DMS53 treated with DMSO at 0.1 percent for 48 hours (cell line): ENCODE data around the gene PLCB1.
A peak's percentile ranks its signal among the peaks of the same experiment; 100 is the strongest.
"Not testable (repeated sequence)": the region's sequence is repeated elsewhere in the genome, so short reads cannot be mapped to it uniquely, and the experiment has no call there.

Source experiments
- DNase-seq: peaks from one replicate; lab custom pipeline; 2025; ENCODE audit not compliant: unreplicated experiment; lab: John Stamatoyannopoulos, UW

Gene PLCB1

GRCh38 chr20:8579035-8579434 lies 447.0 kb downstream of the PLCB1 start:
- no peak for DNase-seq

DNA sequence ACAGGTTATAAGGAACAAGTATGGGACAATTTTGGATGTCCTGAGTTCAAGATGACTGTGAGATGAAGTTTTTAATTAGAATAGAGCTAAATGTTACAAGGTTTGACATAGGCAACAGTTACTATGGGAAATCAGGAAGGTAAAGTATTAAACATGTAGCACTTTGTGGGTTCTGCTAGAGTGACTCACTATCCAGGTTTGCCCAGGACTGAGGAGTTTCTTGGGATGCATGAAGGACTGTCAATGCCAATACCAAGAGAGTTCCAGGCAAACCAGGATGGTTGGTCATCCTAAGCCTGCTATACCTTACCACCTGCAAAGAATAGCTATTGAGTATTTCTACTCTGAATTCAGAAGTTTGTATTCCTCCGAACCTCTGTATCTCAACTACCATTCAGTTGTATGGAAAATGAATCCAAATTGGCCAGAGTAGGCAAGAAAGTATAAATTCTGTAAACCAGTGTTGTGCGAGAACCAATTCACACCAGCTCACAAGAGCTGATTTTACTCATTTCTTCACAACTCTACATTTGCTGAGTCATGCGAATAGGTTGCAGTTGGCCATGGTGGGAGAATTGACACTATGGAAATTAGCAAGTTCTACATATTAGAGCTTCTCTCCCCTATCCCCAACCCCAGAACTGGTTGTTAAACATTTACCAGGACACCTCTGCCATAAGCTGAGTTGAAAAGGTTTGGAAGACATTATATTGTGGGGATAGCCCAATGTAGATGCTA lies 449.5 kb downstream of the PLCB1 start:
- DNase-seq = no peak

GRCh38 chr20:8583012-8583565 lies 451.0 kb downstream of the PLCB1 start:
- no peak for DNase-seq

DNA sequence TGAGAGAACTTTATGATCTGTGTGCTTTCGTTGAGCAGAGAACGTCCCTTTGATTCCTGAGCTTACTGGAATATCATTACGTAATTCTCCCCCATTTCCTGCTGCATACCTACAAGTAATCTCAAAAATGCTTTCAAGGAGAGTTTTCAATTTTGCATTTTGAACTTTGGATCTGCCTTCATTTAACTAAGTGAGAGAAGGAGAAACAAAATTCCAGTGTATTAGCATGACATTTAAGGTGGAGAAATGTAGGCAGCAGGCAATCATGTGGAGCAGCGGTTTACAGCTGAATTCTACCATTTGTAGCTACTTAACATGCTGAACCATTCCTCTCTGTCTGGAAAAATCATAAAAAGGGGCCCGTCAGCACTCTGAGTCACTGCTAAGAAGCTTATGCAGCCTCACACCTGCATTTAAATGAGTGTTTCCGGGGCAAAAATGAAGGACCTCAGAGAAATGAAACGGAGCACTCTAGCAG lies 451.5 kb downstream of the PLCB1 start:
- DNase-seq = no peak

DNA sequence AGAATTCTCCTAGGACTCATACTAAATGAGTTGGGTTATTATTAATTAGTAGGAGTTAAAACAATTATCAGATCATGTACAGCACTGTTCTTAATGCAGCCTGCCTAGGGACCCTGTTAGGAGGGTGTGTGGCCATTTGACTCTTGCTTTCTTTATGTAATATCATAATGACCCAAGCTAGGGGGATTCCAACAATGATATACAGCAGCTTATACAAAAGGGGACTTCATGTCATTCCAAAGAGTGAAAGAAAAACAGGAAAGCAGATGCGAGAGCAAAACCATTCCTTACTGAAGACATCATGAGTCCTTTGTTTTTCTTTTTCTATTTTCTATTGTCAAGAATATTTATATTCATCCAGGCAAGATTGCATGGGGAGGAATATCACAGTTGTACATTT lies 455.2 kb downstream of the PLCB1 start:
- DNase-seq = no peak

GRCh38 chr20:8587810-8588209 lies 455.7 kb downstream of the PLCB1 start:
- no peak for DNase-seq

DNA sequence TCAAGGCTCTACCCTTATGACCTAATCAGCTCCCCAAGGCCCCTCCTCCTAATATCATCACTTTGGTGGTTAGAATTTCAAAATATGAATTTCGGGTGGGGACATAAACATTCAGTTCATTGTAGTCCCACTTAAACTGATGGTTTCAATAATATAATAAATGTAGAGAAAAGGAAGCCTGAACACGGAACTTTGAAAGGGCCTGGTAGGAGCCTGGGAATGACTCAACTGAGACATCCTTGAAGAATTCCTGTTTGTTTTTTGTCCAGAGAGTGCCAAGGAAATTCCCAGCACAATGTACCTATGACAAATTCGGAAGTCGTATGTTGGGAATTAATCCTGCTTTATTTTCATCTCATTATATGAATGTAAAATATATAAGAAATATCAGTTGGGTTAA lies 457.9 kb downstream of the PLCB1 start:
- no peak for DNase-seq

DNA sequence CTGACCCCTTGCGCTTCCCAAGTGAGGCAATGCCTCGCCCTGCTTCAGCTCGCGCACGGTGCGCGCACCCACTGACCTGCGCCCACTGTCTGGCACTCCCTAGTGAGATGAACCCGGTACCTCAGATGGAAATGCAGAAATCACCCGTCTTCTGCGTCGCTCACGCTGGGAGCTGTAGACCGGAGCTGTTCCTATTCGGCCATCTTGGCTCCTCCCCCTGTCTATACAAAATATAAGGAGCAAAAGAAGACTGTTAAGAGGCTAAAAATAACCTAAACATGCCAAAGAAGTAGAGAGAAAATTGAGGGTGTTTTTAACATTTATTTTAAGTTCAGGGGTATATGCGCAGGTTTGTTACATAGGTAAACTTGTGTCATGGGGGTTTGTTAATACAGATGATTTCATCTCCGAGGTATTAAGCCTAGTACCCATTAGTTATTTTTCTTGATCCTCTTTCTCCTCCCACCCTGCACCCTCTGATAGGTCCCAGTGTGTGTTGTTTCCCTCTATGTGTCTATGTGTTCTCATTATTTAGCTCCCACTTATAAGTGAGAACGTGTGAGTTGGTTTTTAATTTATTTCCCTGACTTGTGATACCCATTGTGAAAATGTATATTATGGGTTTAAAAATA lies 469.0 kb downstream of the PLCB1 start:
- DNase-seq = not testable (repeated sequence)

GRCh38 chr20:8601542-8601912 lies 469.5 kb downstream of the PLCB1 start:
- DNase-seq = peak; percentile 1

GRCh38 chr20:8602389-8603116 lies 470.5 kb downstream of the PLCB1 start:
- DNase-seq = no peak

DNA sequence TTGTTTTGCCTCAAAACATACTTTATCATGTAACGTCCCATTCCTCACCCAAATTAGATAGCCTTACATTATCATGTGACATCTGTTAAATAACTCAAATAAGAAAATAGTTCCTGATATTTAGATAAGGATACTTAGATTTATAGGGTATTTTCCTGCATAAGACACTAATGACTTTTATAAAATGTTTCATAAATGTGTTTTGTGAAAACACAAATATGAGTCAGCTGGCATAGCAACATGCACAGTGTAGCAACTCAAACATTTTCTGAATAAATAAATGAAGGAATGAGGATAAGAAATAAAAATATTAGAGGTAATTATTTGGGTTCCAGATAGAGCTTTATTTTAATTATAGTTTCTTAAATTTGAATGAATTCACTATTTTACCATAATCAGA lies 476.4 kb downstream of the PLCB1 start:
- DNase-seq = no peak

DNA sequence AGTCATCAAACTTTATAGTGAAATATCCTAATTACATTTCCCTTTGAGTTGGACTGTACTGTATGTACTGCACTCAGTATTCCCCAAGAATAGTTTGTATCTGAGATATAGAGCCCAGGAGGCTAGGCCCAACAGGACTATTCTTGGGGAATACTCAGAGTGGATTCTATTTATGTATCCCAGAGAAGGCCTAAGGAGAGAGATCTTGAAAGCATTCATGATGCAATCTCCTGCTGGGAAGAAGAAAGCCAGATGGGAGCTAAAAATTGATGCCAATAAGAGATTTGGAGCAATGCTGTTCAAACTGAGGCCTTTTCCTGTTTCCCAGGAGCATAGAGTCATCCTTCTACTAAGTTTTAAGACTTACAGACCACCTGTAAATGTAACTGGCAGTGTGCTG lies 484.7 kb downstream of the PLCB1 start:
- no peak for DNase-seq

GRCh38 chr20:8621001-8621400 lies 488.9 kb downstream of the PLCB1 start:
- DNase-seq = no peak

DNA sequence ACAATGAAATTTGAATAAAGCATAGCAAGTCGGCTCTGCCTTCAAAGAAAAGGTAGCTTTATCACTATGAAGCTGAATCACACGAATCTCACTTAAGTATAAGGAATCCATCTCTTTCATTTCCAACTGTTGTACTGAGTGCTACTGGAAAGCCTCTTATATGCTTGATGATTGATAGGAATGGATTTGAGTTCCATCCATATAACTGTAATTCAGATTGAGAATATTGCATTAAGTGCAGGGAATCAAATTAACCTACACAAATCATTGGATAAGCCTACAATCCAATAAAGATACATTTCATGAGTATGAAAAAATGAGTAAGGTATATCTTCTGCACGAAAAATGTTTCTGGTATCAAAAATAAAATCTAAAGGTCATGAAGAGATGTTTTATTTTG lies 492.0 kb downstream of the PLCB1 start:
- DNase-seq = no peak

- no peak for DNase-seq
These were observed 492.6 kb downstream of the PLCB1 start for GRCh38 chr20:8624616-8625015.

DNA sequence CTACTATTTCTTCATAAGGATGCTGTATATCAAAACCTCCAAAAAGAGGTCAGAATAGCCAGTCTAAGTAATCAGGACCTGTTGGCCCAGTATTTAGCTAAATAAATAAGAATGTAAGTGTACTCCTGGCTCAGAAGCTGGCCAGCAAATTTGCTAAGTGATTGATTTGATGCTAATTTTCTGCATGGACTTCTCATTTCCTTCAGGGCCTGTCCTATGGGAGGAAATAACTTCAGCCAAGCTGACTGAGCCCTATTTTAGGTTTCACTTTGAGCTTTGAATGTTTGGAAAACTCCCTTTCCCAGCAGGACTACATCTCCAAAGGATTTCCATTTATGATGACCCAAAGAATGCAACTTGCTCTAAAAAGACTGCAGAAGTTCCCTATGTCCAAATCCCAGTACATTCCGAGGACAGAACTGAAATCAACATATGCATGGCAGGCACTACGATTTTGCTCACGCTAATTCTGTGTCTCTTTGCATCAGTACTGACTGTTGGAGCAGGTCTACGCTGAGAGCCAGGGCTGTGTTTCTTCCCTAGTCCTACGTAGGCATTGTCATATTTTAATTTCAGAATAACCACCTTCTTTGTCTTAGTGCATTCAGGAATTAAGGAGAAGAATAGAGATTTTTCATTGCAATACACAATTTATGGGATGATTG lies 495.4 kb downstream of the PLCB1 start:
- DNase-seq = no peak

DNA sequence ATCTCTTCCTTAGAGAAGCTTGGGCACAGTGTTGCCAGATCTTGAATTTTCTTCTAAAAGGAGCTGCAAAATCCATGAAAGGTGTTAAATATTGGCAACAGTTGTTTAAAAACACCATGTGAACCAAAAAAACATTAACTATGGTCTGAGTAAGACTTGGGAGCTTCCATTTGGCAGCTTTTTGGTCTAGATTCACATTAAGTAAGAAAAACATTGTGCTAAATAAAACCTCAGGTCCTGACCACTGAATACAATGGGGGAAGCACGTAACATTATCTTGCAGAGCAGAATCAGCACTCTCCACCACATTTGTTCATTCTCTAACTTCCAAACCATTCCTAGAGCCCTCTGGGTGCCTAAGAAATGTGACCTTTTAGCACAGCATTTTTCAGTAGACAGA lies 499.2 kb downstream of the PLCB1 start:
- no peak for DNase-seq

- DNase-seq = no peak
These were observed 501.3 kb downstream of the PLCB1 start for GRCh38 chr20:8633366-8633765.

DNA sequence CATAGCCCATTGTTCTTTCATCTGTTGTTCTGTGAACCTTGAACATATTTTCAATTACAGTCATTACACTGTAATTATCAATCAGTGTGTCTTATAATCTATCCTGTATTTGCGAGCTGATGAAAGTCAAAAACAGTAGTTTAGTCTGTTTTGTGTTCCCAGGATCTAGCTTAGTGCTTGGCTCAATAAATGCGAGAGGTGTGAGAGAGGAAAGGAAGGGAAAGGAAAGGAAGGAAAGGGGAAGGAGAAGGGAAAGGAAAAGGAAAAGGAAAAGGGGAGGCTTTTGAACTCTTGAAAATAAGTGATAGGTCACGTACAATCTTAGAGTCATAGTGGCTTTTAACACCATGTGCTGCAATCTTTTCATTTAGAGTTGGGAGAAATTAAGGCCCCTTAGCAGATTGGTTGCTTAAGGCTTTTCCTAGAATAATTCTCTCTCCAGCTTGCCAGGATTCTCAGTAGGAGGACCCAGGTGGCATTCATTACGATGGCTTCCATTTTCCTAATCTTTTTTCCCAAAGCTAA lies 503.0 kb downstream of the PLCB1 start:
- DNase-seq = no peak

GRCh38 chr20:8635837-8636236 lies 503.8 kb downstream of the PLCB1 start:
- DNase-seq = no peak
